GF-D8 (cell line): ENCODE data around the gene RETREG3.
"Not testable (repeated sequence)": the region's sequence is repeated elsewhere in the genome, so short reads cannot be mapped to it uniquely, and the experiment has no call there.

Experiments
- DNase-seq: peaks from one replicate; lab custom pipeline; 2025; lab: John Stamatoyannopoulos, UW

RETREG3 gene

GRCh38 chr17:42609182-42609813, at the start of gene RETREG3, which contains the start of gene TUBG1:
TSS of gene RETREG3 (minus strand) at chr17:42609374. CDS start at chr17:42609324, 50 bp downstream.
TSS of gene TUBG1 (plus strand) at chr17:42609683. CDS start at chr17:42609738, 55 bp downstream.
- DNase-seq, result peak; percentile 96

GRCh38 chr17:42657824-42658588, 48.8 kb upstream of the RETREG3 start:
- DNase-seq, result no peak

GRCh38 chr17:42655528-42655927, 46.4 kb upstream of the RETREG3 start:
- DNase-seq, result no peak

GRCh38 chr17:42653179-42654124, 44.3 kb upstream of the RETREG3 start:
- no peak for DNase-seq

- no peak for DNase-seq
Observed at GRCh38 chr17:42651392-42651791, 42.2 kb upstream of the RETREG3 start.

GRCh38 chr17:42647778-42648177, 38.6 kb upstream of the RETREG3 start:
- no peak for DNase-seq

GRCh38 chr17:42642336-42642735, 33.2 kb upstream of the RETREG3 start:
- DNase-seq, result no peak

- no peak for DNase-seq
Observed at GRCh38 chr17:42640121-42640520, 30.9 kb upstream of the RETREG3 start.

GRCh38 chr17:42639525-42640113, 30.4 kb upstream of the RETREG3 start:
- no peak for DNase-seq

- DNase-seq, result no peak
Observed at GRCh38 chr17:42632949-42633444, 23.8 kb upstream of the RETREG3 start.

- no peak for DNase-seq
Observed at GRCh38 chr17:42629411-42630009, 20.3 kb upstream of the RETREG3 start.

- DNase-seq, result not testable (repeated sequence)
Observed at GRCh38 chr17:42627032-42627764, 18.0 kb upstream of the RETREG3 start.

- no peak for DNase-seq
Observed at GRCh38 chr17:42623732-42624596, 14.8 kb upstream of the RETREG3 start.

- DNase-seq, result no peak
Observed at GRCh38 chr17:42623271-42623670, 14.1 kb upstream of the RETREG3 start.

- DNase-seq, result not testable (repeated sequence)
Observed at GRCh38 chr17:42621987-42622386, 12.8 kb upstream of the RETREG3 start.

GRCh38 chr17:42618442-42619150, 9.4 kb upstream of the RETREG3 start:
- DNase-seq, result peak; percentile 5

- DNase-seq, result no peak
Observed at GRCh38 chr17:42617956-42618431, 8.8 kb upstream of the RETREG3 start.

GRCh38 chr17:42613699-42614295, 4.6 kb upstream of the RETREG3 start:
- no peak for DNase-seq
